Stimulated activated CD8-positive, alpha-beta memory T cell treated with anti-CD3 and anti-CD28 coated beads, Interleukin-4, amount 100 ng/mL, for 4 hours (primary cell): ENCODE data around the gene ADGRA1.

Experiments used
- DNase-seq, 2 donors: peaks; one replicate each; pipeline ENCODE4 v3.0.0-alpha.2; 2020; ENCODE audit warnings: low read depth in 2 of 2, low spot score in 1 of 2

Gene ADGRA1

DNA sequence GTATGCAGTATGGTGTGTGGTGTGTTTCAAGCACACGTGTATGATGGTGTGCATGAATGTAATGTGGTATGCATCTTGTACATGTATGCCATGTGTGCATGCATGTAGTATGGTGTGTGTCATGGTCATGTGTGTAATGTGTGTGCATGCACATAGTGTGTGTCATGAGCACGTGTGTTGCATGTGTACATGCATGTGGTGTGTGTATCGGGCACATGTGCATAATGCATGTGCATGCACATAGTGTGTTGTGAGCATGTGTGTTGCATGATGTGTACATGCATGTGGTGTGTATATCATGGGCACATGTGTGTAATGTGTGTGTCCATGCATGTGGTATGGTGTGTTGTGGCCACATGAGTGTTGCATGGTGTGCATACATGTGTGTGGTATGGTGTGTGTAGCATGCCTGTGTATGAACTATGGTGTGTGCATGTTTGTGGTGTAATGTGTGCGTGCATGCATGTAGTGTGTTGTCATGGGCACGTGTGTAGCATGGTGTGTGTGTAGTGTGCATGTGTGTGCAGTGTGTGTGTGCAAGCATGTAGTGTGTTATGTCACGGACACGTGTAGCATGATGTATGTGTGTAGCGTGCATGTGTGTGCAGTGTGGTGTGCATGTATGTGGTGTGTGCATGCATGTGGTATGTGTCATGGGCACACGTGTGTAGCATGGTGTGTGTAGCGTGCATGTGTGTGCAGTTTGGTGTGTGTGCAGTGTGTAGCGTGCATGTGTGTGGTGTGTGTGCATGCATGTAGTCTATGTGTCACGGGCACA lies 89.8 kb downstream of the ADGRA1 start:
- no peak for DNase-seq

DNA sequence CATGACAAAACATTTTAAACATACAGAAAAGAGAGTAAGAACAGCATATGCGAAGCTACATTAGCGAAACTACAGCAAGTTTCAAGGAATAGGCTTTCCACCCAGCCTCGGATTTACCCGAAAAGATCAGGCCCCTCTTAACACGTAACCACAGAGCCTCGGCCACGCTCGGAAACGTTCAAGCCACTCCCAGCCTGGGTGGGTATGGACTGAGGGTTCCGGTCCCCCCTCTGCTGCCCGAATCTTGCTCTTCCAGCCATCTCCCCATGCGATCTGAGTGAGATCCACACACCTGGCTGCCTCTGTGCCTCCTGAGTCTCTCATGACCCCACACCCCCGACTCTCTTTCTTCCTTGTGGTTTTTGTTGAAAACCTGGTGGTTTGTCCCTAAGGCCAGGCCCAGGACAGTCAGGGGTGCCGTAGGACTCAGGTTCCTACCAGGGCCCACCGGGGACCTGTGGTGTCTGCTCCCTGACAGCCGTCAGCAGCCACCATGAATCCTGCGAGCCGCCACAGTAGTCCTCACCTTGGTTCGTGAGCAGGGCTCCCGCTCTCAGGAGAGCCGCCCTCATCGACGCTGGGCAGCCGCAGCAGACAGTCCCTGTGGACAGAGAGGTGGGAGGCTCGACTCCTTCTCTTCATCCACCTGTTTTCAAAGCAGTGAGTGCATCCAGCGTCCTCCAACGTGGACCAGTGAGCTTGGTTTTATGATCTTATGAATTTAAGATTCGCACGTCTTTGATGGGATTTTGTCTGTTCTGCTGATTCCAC lies 90.8 kb downstream of the ADGRA1 start:
- DNase-seq: no peak

DNA sequence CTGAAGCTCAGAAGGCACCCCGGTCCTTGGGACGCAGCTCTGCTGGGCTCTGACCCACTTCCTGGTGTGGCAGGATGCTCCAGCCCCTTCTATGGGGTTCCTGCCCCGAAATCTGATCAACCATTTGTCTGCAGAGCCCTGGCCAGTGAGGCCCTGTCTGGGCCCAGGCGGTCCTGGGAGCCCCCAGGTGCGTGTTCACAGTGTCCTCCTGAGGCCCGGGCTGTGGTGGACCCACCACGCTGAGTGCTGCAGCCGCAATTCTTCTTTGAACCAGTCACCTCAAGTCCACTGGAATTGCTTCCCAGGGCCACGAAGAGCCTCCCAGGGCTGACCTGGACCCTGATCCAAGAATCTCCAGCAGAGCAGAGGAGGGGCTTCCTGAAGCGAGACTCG lies 91.4 kb downstream of the ADGRA1 start:
- no peak for DNase-seq

DNA sequence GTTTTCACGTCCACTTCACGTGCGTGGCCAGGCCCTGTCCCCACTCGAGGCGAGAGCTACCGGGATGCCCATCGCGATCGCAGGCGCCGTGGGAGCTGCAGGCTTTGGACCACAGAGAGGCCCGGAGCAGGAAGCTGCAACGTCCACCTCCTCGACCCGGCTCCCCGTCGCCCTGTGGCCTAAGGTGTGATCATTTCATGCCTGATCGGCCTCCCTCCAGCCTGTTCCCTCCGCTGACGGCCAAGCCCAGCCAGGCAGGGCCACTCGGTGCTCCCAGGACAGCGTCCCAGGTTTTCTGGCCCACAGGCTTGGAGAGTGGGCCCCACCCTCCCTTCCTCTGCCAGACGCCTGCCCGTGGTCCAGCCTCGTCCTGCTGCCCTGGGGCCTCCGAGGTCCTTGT lies 91.9 kb downstream of the ADGRA1 start:
- no peak for DNase-seq

DNA sequence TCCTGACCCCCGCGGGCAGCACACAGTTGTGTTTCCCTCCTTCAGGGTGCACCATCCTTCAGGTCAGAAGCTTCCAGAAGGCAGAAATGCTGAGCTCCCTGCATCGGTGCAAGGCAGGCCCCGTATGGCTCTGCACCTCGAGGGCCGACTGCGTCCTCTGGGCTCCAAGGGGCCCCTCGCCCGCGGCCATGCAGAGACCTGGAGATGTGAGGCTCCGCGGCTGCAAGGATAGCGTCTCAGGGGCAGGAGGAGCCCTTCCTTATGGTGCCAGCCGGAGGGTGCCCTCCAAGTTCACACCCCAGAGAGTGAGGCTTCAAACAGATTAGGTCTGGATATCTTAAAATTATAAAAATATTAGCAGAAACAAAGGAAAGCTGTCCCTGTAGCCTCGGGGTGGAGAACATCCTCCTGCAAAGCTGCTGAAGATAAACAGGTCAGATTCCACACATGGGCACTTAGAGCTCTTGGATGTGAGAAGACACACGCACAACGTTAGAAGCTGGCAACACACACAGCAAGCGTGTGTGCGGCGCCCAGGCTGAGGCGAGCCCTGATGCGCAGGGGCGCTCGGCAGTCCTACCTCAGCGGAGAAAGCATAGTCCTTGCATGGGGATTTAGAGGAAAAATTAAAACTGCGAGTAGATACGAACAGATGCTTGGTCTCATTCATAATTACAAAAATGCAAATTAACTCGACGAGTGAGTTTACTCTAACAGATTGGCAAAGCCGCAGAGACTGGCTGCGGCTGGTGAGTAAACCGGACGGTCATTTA lies 92.7 kb downstream of the ADGRA1 start:
- DNase-seq: no peak

DNA sequence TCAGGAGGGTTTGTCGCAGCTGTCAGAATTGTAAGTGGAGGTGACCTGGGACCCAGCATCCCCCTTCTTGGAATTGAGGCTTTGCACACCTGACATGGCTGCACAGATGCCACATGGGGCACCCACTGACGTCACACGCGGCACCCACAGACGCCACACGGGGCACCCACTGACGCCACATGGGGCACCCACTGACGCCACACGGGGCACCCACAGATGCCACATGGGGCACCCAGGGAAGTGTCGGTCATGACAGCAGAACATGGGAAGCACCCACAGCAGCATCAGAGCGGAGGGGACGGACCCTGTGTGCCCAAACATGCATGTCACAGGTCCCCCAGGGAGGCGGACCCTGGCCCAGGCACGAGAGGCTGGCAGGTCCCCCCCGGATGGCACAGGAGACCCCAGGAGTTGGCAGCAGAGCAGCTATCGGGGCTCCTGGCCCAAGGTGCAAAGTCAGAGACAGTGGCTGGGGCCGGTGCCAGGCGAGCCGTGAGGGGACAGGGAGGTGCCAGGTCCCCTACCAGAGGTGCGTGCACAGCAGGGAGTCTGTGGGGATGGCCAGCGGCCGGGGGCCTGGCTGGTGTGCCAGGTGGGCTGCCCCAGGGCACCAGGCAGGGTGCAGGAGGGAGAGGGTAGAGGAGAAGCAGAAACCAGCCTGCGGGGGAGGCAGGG lies 93.4 kb downstream of the ADGRA1 start:
- DNase-seq: no peak
